Measurements from ENCODE around the gene KRTAP9-6. TPM values are rescaled to one million over a fixed set of nuclear protein-coding genes. Genes with fewer than 3 reads are reported as not detected.
"Not testable (repeated sequence)": the region's sequence is repeated elsewhere in the genome, so short reads cannot be mapped to it uniquely, and the experiment has no call there.

Gene KRTAP9-6
- total RNA-seq, 1 donor from 2014 or later = not detected

GRCh38 chr17:41267711-41268110 lies 2.5 kb downstream of the KRTAP9-6 start:
- ATAC-seq (no peak), DNase-seq (ENCODE audit: low spot score) (no peak)

- DNase-seq (ENCODE audit: low spot score); ATAC-seq: not testable (repeated sequence)
Observed at GRCh38 chr17:41271323-41271722, 6.1 kb downstream of the KRTAP9-6 start.

- no peak for DNase-seq (ENCODE audit: low spot score)
Observed at GRCh38 chr17:41271858-41272257, 6.7 kb downstream of the KRTAP9-6 start.

GRCh38 chr17:41275648-41276190 lies 10.5 kb downstream of the KRTAP9-6 start, which contains the start of gene KRTAP9-7:
TSS of gene KRTAP9-7 (plus strand) at chr17:41275698. CDS start at chr17:41275698, 0 bp downstream.
- DNase-seq (ENCODE audit: low spot score); ATAC-seq: not testable (repeated sequence)

More at GRCh38 chr17:41271858-41272257, 6.7 kb downstream of the KRTAP9-6 start:
- no peak for ATAC-seq

- ATAC-seq = no peak
- DNase-seq (ENCODE audit: low spot score) = no peak
Observed at GRCh38 chr17:41278176-41278955, 13.2 kb downstream of the KRTAP9-6 start.

GRCh38 chr17:41284043-41284442 lies 18.9 kb downstream of the KRTAP9-6 start:
- ATAC-seq (no peak), DNase-seq (ENCODE audit: low spot score) (no peak)

- ATAC-seq = no peak
- no peak for DNase-seq (ENCODE audit: low spot score)
Observed at GRCh38 chr17:41284546-41284945, 19.4 kb downstream of the KRTAP9-6 start.

- DNase-seq (ENCODE audit: low spot score) (no peak), ATAC-seq (no peak)
Observed at GRCh38 chr17:41287050-41287449, 21.9 kb downstream of the KRTAP9-6 start.

GRCh38 chr17:41294016-41294415 lies 28.8 kb downstream of the KRTAP9-6 start:
- ATAC-seq (no peak), DNase-seq (ENCODE audit: low spot score) (no peak)

- no peak for DNase-seq (ENCODE audit: low spot score)
- ATAC-seq = no peak
Observed at GRCh38 chr17:41296846-41297245, 31.7 kb downstream of the KRTAP9-6 start.

GRCh38 chr17:41298458-41299135 lies 33.4 kb downstream of the KRTAP9-6 start:
- ATAC-seq = no peak
- no peak for DNase-seq (ENCODE audit: low spot score)

GRCh38 chr17:41301204-41301790 lies 36.1 kb downstream of the KRTAP9-6 start:
- ATAC-seq (no peak), DNase-seq (ENCODE audit: low spot score) (no peak)

- ATAC-seq (no peak), DNase-seq (ENCODE audit: low spot score) (no peak)
Observed at GRCh38 chr17:41301916-41302901, 37.0 kb downstream of the KRTAP9-6 start, which contains the start of gene KRTAP29-1. TSS of gene KRTAP29-1 (minus strand) at chr17:41302851. CDS start at chr17:41302851, 0 bp downstream.

GRCh38 chr17:41302981-41303380 lies 37.8 kb downstream of the KRTAP9-6 start:
- ATAC-seq (no peak), DNase-seq (ENCODE audit: low spot score) (no peak)

GRCh38 chr17:41304091-41304490 lies 38.9 kb downstream of the KRTAP9-6 start:
- no peak for DNase-seq (ENCODE audit: low spot score)
- no peak for ATAC-seq

- DNase-seq (ENCODE audit: low spot score) (no peak), ATAC-seq (no peak)
Observed at GRCh38 chr17:41307647-41308046, 42.5 kb downstream of the KRTAP9-6 start.

GRCh38 chr17:41308251-41308917 lies 43.2 kb downstream of the KRTAP9-6 start:
- ATAC-seq = no peak
- no peak for DNase-seq (ENCODE audit: low spot score)

- no peak for DNase-seq (ENCODE audit: low spot score)
- ATAC-seq = no peak
Observed at GRCh38 chr17:41308918-41309359, 43.8 kb downstream of the KRTAP9-6 start, which contains the start of gene KRTAP16-1. TSS of gene KRTAP16-1 (minus strand) at chr17:41309309. CDS start at chr17:41309253, 56 bp downstream.

- ATAC-seq (no peak), DNase-seq (ENCODE audit: low spot score) (no peak)
Observed at GRCh38 chr17:41311111-41311510, 45.9 kb downstream of the KRTAP9-6 start.
